Body of pancreas (tissue), 4 donors: ENCODE data around the gene MUC5AC.

ENCODE experiments used
- CTCF ChIP-seq, 7 experiments: fragments of 450-650 bp in 4 of 7; fragments of 200-600 bp in 3 of 7; sonication (generic) in 3 of 7; IDR thresholded peaks; one replicate each; pipeline ENCODE4 v1.5.1; 2016 to 2019; ENCODE audit warnings: antibody characterized with exemption in 7 of 7
- POLR2A ChIP-seq, 3 donors: fragments of 450-650 bp; IDR thresholded peaks; one replicate each; pipeline ENCODE4 v1.6.1; 2016; ENCODE audit warnings: antibody characterized with exemption in 3 of 3, mild to moderate bottlenecking in 2 of 3

GRCh38 chr11:1120532-1121330 is 37.0 kb upstream of the MUC5AC start:
- TF ChIP-seq CTCF (IDR thresholded peaks at IDR 0.05) (no peak), POLR2A (IDR thresholded peaks at IDR 0.05) (no peak)
